Endothelial cell of umbilical vein (primary cell): ENCODE data around the gene PSG7. TPM values are rescaled to one million over a fixed set of nuclear protein-coding genes. Genes with fewer than 3 reads are reported as not detected.
"Not testable (repeated sequence)": the region's sequence is repeated elsewhere in the genome, so short reads cannot be mapped to it uniquely, and the experiment has no call there.

Source experiments
- BruUV-seq: library from RNA; stranded (reverse); fragments of 400-500 nt; replicated peaks from 2 replicates; lab custom pipeline; 2021; lab: Mats Ljungman, UMichigan
- CTCF ChIA-PET: fragments of 300-600, 350-600 bp; sonication (Branson Sonifier 250); formaldehyde crosslinking; loops from one replicate; lab custom pipeline; 2021; ENCODE audit warnings: antibody characterized with exemption, inconsistent platforms; lab: Charles Lee
- POLR2A ChIA-PET: fragments of 300-600, 350-600 bp; sonication (Branson Sonifier 250); formaldehyde crosslinking; loops from one replicate; lab custom pipeline; 2021; ENCODE audit warnings: antibody characterized with exemption, inconsistent platforms; lab: Charles Lee
- DNase-seq: peaks from one replicate; pipeline ENCODE4 v3.0.0-alpha.2; 2011; ENCODE audit warnings: low read depth, low spot score
- FAIRE-seq: peaks from 2 replicates; lab custom pipeline; 2011; peaks lifted over from hg19 to GRCh38; lab: Jason Lieb, UNC
- H2AFZ ChIP-seq: 2 replicates; pipeline ENCODE4 v1.6.0; 2012; ENCODE audit warnings: low read depth, low read length, control low read depth, inconsistent platforms
- H3K27ac ChIP-seq: 2 replicates; pipeline ENCODE4 v1.5.1; 2011; ENCODE audit warnings: low read depth, mild to moderate bottlenecking, control low read depth, low read length, moderate library complexity; ENCODE audit not compliant: insufficient read depth
- H3K27me3 ChIP-seq, 2 experiments: 2 replicates each; pipeline versions ENCODE4 v1.6.0 to v1.6.1; 2011; ENCODE audit warnings: low read length in 2 of 2, mixed read lengths in 1 of 2; ENCODE audit not compliant: control insufficient read depth in 2 of 2, insufficient read depth in 2 of 2
- H3K36me3 ChIP-seq, 2 experiments: 2 replicates in 1 of 2; 3 replicates in 1 of 2; pipeline ENCODE4 v1.5.1; 2011; ENCODE audit warnings: low read length in 2 of 2, mild to moderate bottlenecking in 1 of 2, moderate library complexity in 1 of 2; ENCODE audit not compliant: control insufficient read depth in 2 of 2, insufficient read depth in 2 of 2; ENCODE audit errors: extremely low read depth in 1 of 2
- H3K4me1 ChIP-seq: 3 replicates; pipeline ENCODE4 v1.5.1; 2011; ENCODE audit warnings: mild to moderate bottlenecking, low read length; ENCODE audit not compliant: control insufficient read depth, insufficient read depth; ENCODE audit errors: extremely low read depth
- H3K4me2 ChIP-seq: 2 replicates; pipeline ENCODE4 v1.6.1; 2011; ENCODE audit warnings: low read length, control low read depth, mixed read lengths; ENCODE audit not compliant: insufficient read depth
- H3K4me3 ChIP-seq, 3 experiments: fragments of 200-600 bp in 1 of 3; sonication (generic), shearing (Covaris generic) in 1 of 3; replicated peaks in 1 of 3; 2 replicates each; pipeline ENCODE4 v1.5.1; 2011 to 2016; ENCODE audit warnings: control low read depth in 3 of 3, low read length in 3 of 3, mild to moderate bottlenecking in 2 of 3, inconsistent platforms in 1 of 3, low read depth in 1 of 3, moderate library complexity in 1 of 3; ENCODE audit not compliant: insufficient read depth in 1 of 3
- H3K79me2 ChIP-seq: 2 replicates; pipeline ENCODE4 v1.6.0; 2012; ENCODE audit warnings: low read length, inconsistent platforms; ENCODE audit not compliant: control insufficient read depth, insufficient read depth
- H3K9ac ChIP-seq: replicated peaks from 2 replicates; pipeline ENCODE3; 2011; ENCODE audit warnings: low read length, control low read depth; ENCODE audit not compliant: insufficient read depth; ENCODE audit errors: extremely low read depth
- H3K9me1 ChIP-seq: replicated peaks from 3 replicates; pipeline ENCODE4 v1.6.0; 2011; ENCODE audit warnings: mild to moderate bottlenecking, low read length; ENCODE audit not compliant: control insufficient read depth, insufficient read depth; ENCODE audit errors: extremely low read depth
- H3K9me3 ChIP-seq: replicated peaks from 2 replicates; pipeline ENCODE4 v1.5.1; 2012; ENCODE audit warnings: low read length, inconsistent platforms; ENCODE audit not compliant: control insufficient read depth, insufficient read depth
- H4K20me1 ChIP-seq: replicated peaks from 2 replicates; pipeline ENCODE3; 2011; ENCODE audit warnings: mild to moderate bottlenecking, low read length; ENCODE audit not compliant: control insufficient read depth, insufficient read depth; ENCODE audit errors: extremely low read depth
- EZH2 ChIP-seq: IDR thresholded peaks from 2 replicates; pipeline ENCODE4 v1.6.1; 2012; ENCODE audit warnings: borderline replicate concordance, low read depth, mild to moderate bottlenecking, moderate library complexity, low read length, inconsistent platforms; ENCODE audit not compliant: severe bottlenecking
- JUN ChIP-seq: IDR thresholded peaks from 2 replicates; pipeline ENCODE4 v1.6.1; 2011; ENCODE audit warnings: borderline replicate concordance, low read depth; ENCODE audit not compliant: insufficient read length, insufficient read depth
- POLR2A ChIP-seq: IDR thresholded peaks from 2 replicates; pipeline ENCODE4 v1.6.1; 2012; ENCODE audit warnings: low read depth, mild to moderate bottlenecking, control low read depth, low read length
- POLR2AphosphoS5 ChIP-seq: IDR thresholded peaks from 2 replicates; pipeline ENCODE4 v1.6.1; 2012; ENCODE audit warnings: low read depth, mild to moderate bottlenecking, control low read depth, low read length, moderate library complexity; ENCODE audit not compliant: insufficient read depth
- dilution Hi-C: fragments of 300-500 bp; cut with MboI; formaldehyde crosslinking; loops from one replicate; pipeline ENCODE4 v1.15.0; 2019; ENCODE audit warnings: low sequenced_read_pairs; ENCODE audit not compliant: extremely low pct_ligation_motif_present
- intact Hi-C: fragments of 100-400 bp; cut with micrococcal nuclease; formaldehyde crosslinking; loops from one replicate; pipeline ENCODE4 v1.10.0; 2022
- polyA plus RNA-seq, 4 experiments: library from polyadenylated mRNA; depleted of rRNA in 3 of 4; stranded (reverse) in 3 of 4; unstranded in 1 of 4; fragments of >200 nt; gene quantifications; 2 replicates each; pipeline versions ENCODE4 v1.2.1 to v1.2.3, GENCODE V29; 2011 to 2012; ENCODE audit warnings: missing spikeins in 1 of 4
- total RNA-seq: library from RNA; stranded (reverse); gene quantifications from 2 replicates; pipeline ENCODE4 v1.2.3, GENCODE V29; 2021

The PSG7 gene
- total and polyA plus RNA-seq, 2 donors (not counting 3 experiments of a cell fraction or from before 2014, with no cell fraction given) = not detected

DNA sequence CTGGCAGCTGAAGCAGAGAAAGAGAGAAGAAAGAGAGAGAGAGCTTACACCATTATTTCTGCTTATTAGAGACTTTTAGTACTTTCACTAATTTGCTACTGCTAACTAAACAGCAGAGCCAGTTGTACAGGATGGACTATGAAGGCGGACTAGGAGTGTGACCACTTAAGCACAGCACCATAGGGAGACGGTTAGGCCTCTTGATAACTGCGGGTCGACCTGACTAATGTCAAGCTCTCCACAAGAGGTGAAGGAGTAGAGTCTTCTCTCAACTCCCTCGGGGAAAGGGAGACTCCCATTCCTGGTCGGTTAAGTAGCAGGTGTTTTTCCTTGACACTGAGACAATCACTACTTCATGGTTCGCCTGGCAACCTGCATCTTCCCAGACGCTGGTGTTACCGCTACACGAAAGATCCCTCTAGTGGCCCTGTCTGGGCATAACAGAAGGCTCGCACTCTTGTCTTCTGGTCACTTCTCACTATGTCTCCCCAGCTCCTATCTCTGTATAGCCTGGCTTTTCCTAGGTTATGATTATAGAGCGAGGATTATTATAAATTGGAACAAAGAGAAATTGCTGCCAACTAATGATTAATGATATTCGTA, 5.3 kb upstream of the PSG7 start:
- no peak for DNase-seq
- no peaks in the 10 kb centered on the region for H3K4me1 ChIP-seq
- H3K27ac ChIP-seq = no peak overlapping the region
- dilution Hi-C loops (no loop called here), intact Hi-C loops (no loop called here)
- no peaks in the 10 kb centered on the region for H3K9me1 ChIP-seq
- FAIRE-seq = no peak
- TF ChIP-seq POLR2A (no peak), POLR2AphosphoS5 (no peak), JUN (no peak), EZH2 (no peak)
- no peak overlapping the region for H2AFZ ChIP-seq
- no peak overlapping the region for H3K4me2 ChIP-seq
- CTCF ChIA-PET = no interaction called here
- POLR2A ChIA-PET = no interaction called here
- no peaks in the 10 kb centered on the region for H4K20me1 ChIP-seq
- no peaks in the 10 kb centered on the region for H3K36me3 ChIP-seq
- no peak overlapping the region for H3K9ac ChIP-seq
- no TSS peak for BruUV-seq
- no peak overlapping the region for H3K4me3 ChIP-seq
- H3K79me2 ChIP-seq = no peaks in the 10 kb centered on the region
- no peaks in the 10 kb centered on the region for H3K27me3 ChIP-seq
- H3K9me3 ChIP-seq = no peaks in the 10 kb centered on the region

DNA sequence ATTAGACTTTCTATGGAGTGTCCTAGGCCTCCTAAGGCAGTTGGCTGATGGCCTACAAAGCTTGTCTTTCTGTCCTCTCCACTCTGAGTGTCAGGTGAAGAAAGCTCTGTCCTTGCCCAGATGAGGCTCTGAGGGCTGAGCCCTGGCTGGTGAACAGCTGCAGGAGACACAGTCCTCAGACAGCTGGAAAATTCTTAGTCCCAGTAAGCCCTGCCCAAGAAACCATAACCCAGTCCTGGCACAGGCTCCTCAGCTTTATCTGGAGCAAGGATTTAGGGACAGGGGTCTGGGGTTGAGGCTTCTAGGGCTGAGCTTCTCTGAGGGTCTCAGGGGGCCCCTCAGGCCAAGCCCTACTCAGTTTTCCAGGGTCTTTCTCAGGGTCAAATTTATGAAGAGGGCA, 2.3 kb downstream of the PSG7 start:
- H3K79me2 ChIP-seq, H3K27me3 ChIP-seq, H3K4me2 ChIP-seq, DNase-seq, dilution Hi-C loops, H2AFZ ChIP-seq, H4K20me1 ChIP-seq, H3K36me3 ChIP-seq, H3K9me3 ChIP-seq, H3K9ac ChIP-seq, H3K4me1 ChIP-seq, FAIRE-seq, intact Hi-C loops, CTCF ChIA-PET, H3K4me3 ChIP-seq, H3K9me1 ChIP-seq, POLR2A ChIA-PET: not testable (repeated sequence)
- BruUV-seq = TSS peak; percentile 85
- H3K27ac ChIP-seq = peak overlapping the region; percentile 18
